ENCODE measurements around the gene FIBP. TPM values are rescaled to one million over a fixed set of nuclear protein-coding genes. Genes with fewer than 3 reads are reported as not detected.

FIBP gene
- total RNA-seq, 2 experiments from 2014 or later: 80.4 to 89.0 TPM

GRCh38 chr11:65862941-65863888 is 25.1 kb downstream of the FIBP start:
- H3K36me3 Mint-ChIP-seq (ENCODE audit: low read depth): peaks cover 66% of the 10 kb centered on the region
- H3K4me1 Mint-ChIP-seq (ENCODE audit: low read depth): peaks cover 46% of the 10 kb centered on the region
- DNase-seq (no peak), ATAC-seq (no peak)
- H3K27me3 Mint-ChIP-seq (ENCODE audit: low read depth): no peaks in the 10 kb centered on the region
- H3K4me3 Mint-ChIP-seq: peak overlapping the region; percentile 89
- H3K27ac Mint-ChIP-seq: peak overlapping the region; percentile 64
- POLR2A ChIA-PET: interaction anchor here (7.6 kb wide), 1 partner anchor 8 kb away, joined by 143 read pairs; the partner anchor contains the start of gene EFEMP2
- H3K9me3 Mint-ChIP-seq (ENCODE audit: insufficient read depth): no peaks in the 10 kb centered on the region
- CTCF ChIA-PET: interaction anchor here (18.4 kb wide), 1 partner anchor 22 kb away, joined by 584 read pairs; the partner anchor contains the start of genes CCDC85B, CTSW and FIBP

- Mint-ChIP-seq H3K4me1 (ENCODE audit: low read depth) (peaks cover 41% of the 10 kb centered on the region), H3K27ac (peak overlapping the region; percentile 64), H3K27me3 (ENCODE audit: low read depth) (no peaks in the 10 kb centered on the region), H3K4me3 (peak overlapping the region; percentile 89), H3K36me3 (ENCODE audit: low read depth) (peaks cover 59% of the 10 kb centered on the region), H3K9me3 (ENCODE audit: insufficient read depth) (no peaks in the 10 kb centered on the region)
- DNase-seq (no peak), ATAC-seq (no peak)
- ChIA-PET POLR2A (interaction anchor here (7.6 to 15.9 kb wide), 2 partner anchors 9 to 23 kb away, joined by 143 to 305 read pairs; partner anchors contain the start of genes CCDC85B, CTSW, EFEMP2 and FIBP), CTCF (interaction anchor here (18.4 kb wide), 1 partner anchor 23 kb away, joined by 584 read pairs; the partner anchor contains the start of genes CCDC85B, CTSW and FIBP)
Measured at GRCh38 chr11:65862191-65862735, 26.0 kb downstream of the FIBP start.

GRCh38 chr11:65861533-65862183 is 26.6 kb downstream of the FIBP start:
- Mint-ChIP-seq H3K36me3 (ENCODE audit: low read depth) (peaks cover 58% of the 10 kb centered on the region), H3K4me3 (peak overlapping the region; percentile 89)
- CTCF ChIA-PET: interaction anchor here (1.2 to 18.4 kb wide), 7 partner anchors 9 to 150 kb away, joined by 4 to 584 read pairs (median 25); partner anchors contain the start of genes BANF1, CCDC85B, CTSW and EIF1AD

GRCh38 chr11:65861165-65861505 is 27.1 kb downstream of the FIBP start:
- peak overlapping the region; percentile 89 for H3K4me3 Mint-ChIP-seq
- H3K4me1 Mint-ChIP-seq (ENCODE audit: low read depth): peaks cover 47% of the 10 kb centered on the region
- ChIA-PET POLR2A (interaction anchor here (0.7 to 15.9 kb wide), 6 partner anchors 10 to 208 kb away, joined by 3 to 305 read pairs (median 4); partner anchors contain the start of genes CCDC85B, CTSW, EFEMP2 and FIBP), CTCF (interaction anchor here (1.2 to 18.4 kb wide), 9 partner anchors 9 to 149 kb away, joined by 3 to 584 read pairs (median 18); partner anchors contain the start of genes BANF1, CCDC85B, CTSW and EIF1AD)
- H3K27ac Mint-ChIP-seq: peak overlapping the region; percentile 97
- no peaks in the 10 kb centered on the region for H3K9me3 Mint-ChIP-seq (ENCODE audit: insufficient read depth)
- ATAC-seq (no peak), DNase-seq (no peak)
- H3K27me3 Mint-ChIP-seq (ENCODE audit: low read depth): no peaks in the 10 kb centered on the region
- peaks cover 61% of the 10 kb centered on the region for H3K36me3 Mint-ChIP-seq (ENCODE audit: low read depth)

More at GRCh38 chr11:65861533-65862183, 26.6 kb downstream of the FIBP start:
- POLR2A ChIA-PET: interaction anchor here (0.6 to 15.9 kb wide), 4 partner anchors 10 to 190 kb away, joined by 3 to 305 read pairs (median 74); partner anchors contain the start of genes CCDC85B, CTSW, EFEMP2 and FIBP
- Mint-ChIP-seq H3K4me1 (ENCODE audit: low read depth) (peaks cover 42% of the 10 kb centered on the region), H3K27me3 (ENCODE audit: low read depth) (no peaks in the 10 kb centered on the region), H3K9me3 (ENCODE audit: insufficient read depth) (no peaks in the 10 kb centered on the region), H3K27ac (peak overlapping the region; percentile 97)
- ATAC-seq (no peak), DNase-seq (no peak)

- no peaks in the 10 kb centered on the region for H3K9me3 Mint-ChIP-seq (ENCODE audit: insufficient read depth)
- H3K4me3 Mint-ChIP-seq: peak within 1 kb of the TSS; percentile 89
- peaks cover 64% of the 10 kb centered on the region for H3K36me3 Mint-ChIP-seq (ENCODE audit: low read depth)
- peaks cover 53% of the 10 kb centered on the region for H3K4me1 Mint-ChIP-seq (ENCODE audit: low read depth)
- ATAC-seq (peak; percentile 34), DNase-seq (peak; percentile 98)
- ChIA-PET POLR2A (interaction anchor here (0.6 to 15.9 kb wide), 22 partner anchors 11 to 363 kb away, joined by 3 to 305 read pairs (median 4); partner anchors contain the start of genes AP5B1, BANF1, CCDC85B and CTSW), CTCF (interaction anchor here (0.7 to 18.4 kb wide), 37 partner anchors 10 to 407 kb away, joined by 3 to 584 read pairs (median 4); partner anchors contain the start of genes BANF1, CCDC85B, CTSW and EIF1AD)
- H3K27ac Mint-ChIP-seq: peak within 1 kb of the TSS; percentile 97
- no peaks in the 10 kb centered on the region for H3K27me3 Mint-ChIP-seq (ENCODE audit: low read depth)
Measured at GRCh38 chr11:65860278-65861164, 27.8 kb downstream of the FIBP start, which contains the start of gene MUS81. TSS of gene MUS81 (plus strand) at chr11:65860433. CDS start at chr11:65860754, 321 bp downstream.

- Mint-ChIP-seq H3K9me3 (ENCODE audit: insufficient read depth) (no peaks in the 10 kb centered on the region), H3K27me3 (ENCODE audit: low read depth) (no peaks in the 10 kb centered on the region), H3K4me3 (peak overlapping the region; percentile 89), H3K36me3 (ENCODE audit: low read depth) (peaks cover 62% of the 10 kb centered on the region), H3K27ac (peak overlapping the region; percentile 97), H3K4me1 (ENCODE audit: low read depth) (peaks cover 54% of the 10 kb centered on the region)
- ATAC-seq (peak; percentile 1), DNase-seq (no peak)
- ChIA-PET POLR2A (interaction anchor here (0.6 to 15.9 kb wide), 25 partner anchors 10 to 363 kb away, joined by 3 to 305 read pairs (median 3); partner anchors contain the start of genes AP5B1, BANF1, C11orf68 and CCDC85B), CTCF (interaction anchor here (0.7 to 18.4 kb wide), 37 partner anchors 10 to 408 kb away, joined by 3 to 584 read pairs (median 4); partner anchors contain the start of genes BANF1, CCDC85B, CTSW and EIF1AD)
Measured at GRCh38 chr11:65859812-65860277, 28.4 kb downstream of the FIBP start.

- ChIA-PET POLR2A (interaction anchor here (0.6 to 15.9 kb wide), 23 partner anchors 10 to 362 kb away, joined by 3 to 305 read pairs (median 4); partner anchors contain the start of genes AP5B1, BANF1, C11orf68 and CCDC85B), CTCF (interaction anchor here (0.6 to 18.4 kb wide), 33 partner anchors 11 to 408 kb away, joined by 3 to 584 read pairs (median 5); partner anchors contain the start of genes BANF1, CCDC85B, CTSW and EIF1AD)
- ATAC-seq (peak; percentile 72), DNase-seq (peak; percentile 100)
- Mint-ChIP-seq H3K9me3 (ENCODE audit: insufficient read depth) (no peaks in the 10 kb centered on the region), H3K4me3 (peak overlapping the region; percentile 89), H3K27me3 (ENCODE audit: low read depth) (no peaks in the 10 kb centered on the region), H3K4me1 (ENCODE audit: low read depth) (peaks cover 59% of the 10 kb centered on the region), H3K27ac (peak overlapping the region; percentile 97), H3K36me3 (ENCODE audit: low read depth) (peaks cover 68% of the 10 kb centered on the region)
Measured at GRCh38 chr11:65859095-65859811, 29.0 kb downstream of the FIBP start.

- Mint-ChIP-seq H3K36me3 (ENCODE audit: low read depth) (peaks cover 69% of the 10 kb centered on the region), H3K9me3 (ENCODE audit: insufficient read depth) (no peaks in the 10 kb centered on the region), H3K27me3 (ENCODE audit: low read depth) (no peaks in the 10 kb centered on the region), H3K4me1 (ENCODE audit: low read depth) (peaks cover 64% of the 10 kb centered on the region), H3K4me3 (peak overlapping the region; percentile 89), H3K27ac (peak overlapping the region; percentile 97)
- CTCF ChIA-PET: interaction anchor here (1.0 to 18.4 kb wide), 10 partner anchors 10 to 257 kb away, joined by 3 to 584 read pairs (median 12); partner anchors contain the start of genes CCDC85B, CTSW, FIBP and KAT5
- no peak for DNase-seq
- no peak for ATAC-seq
- POLR2A ChIA-PET: interaction anchor here (0.5 to 15.9 kb wide), 19 partner anchors 9 to 360 kb away, joined by 3 to 305 read pairs (median 3); partner anchors contain the start of genes AP5B1, BANF1, C11orf68 and CCDC85B
Measured at GRCh38 chr11:65858681-65859087, 29.6 kb downstream of the FIBP start.
